NCI-H2196 (cell line): ENCODE measurements around the gene EXOG.
"Not testable (repeated sequence)": the region's sequence is repeated elsewhere in the genome, so short reads cannot be mapped to it uniquely, and the experiment has no call there.

Source experiments
- DNase-seq: peaks from one replicate; lab custom pipeline; 2025; ENCODE audit not compliant: unreplicated experiment; lab: John Stamatoyannopoulos, UW

The EXOG gene

GRCh38 chr3:38562467-38562925 is 66.4 kb downstream of the EXOG start:
- no peak for DNase-seq

- no peak for DNase-seq
Measured at GRCh38 chr3:38563070-38563885, 67.1 kb downstream of the EXOG start.

GRCh38 chr3:38563886-38564270 is 67.7 kb downstream of the EXOG start:
- no peak for DNase-seq

- DNase-seq: no peak
Measured at GRCh38 chr3:38564631-38565338, 68.6 kb downstream of the EXOG start.

- DNase-seq: no peak
Measured at GRCh38 chr3:38565339-38566214, 69.4 kb downstream of the EXOG start.

GRCh38 chr3:38566215-38566528 is 70.0 kb downstream of the EXOG start:
- no peak for DNase-seq

GRCh38 chr3:38566794-38567193 is 70.7 kb downstream of the EXOG start:
- DNase-seq: not testable (repeated sequence)

GRCh38 chr3:38567498-38567897 is 71.4 kb downstream of the EXOG start:
- DNase-seq: no peak

GRCh38 chr3:38573111-38573510 is 77.0 kb downstream of the EXOG start:
- no peak for DNase-seq

GRCh38 chr3:38573556-38573955 is 77.4 kb downstream of the EXOG start:
- no peak for DNase-seq

GRCh38 chr3:38574411-38575278 is 78.5 kb downstream of the EXOG start:
- no peak for DNase-seq

- DNase-seq: no peak
Measured at GRCh38 chr3:38575279-38575843, 79.2 kb downstream of the EXOG start.
